ENCODE measurements around the gene NSMCE4A.
"Not testable (repeated sequence)": the region's sequence is repeated elsewhere in the genome, so short reads cannot be mapped to it uniquely, and the experiment has no call there.

The NSMCE4A gene

GRCh38 chr10:121988361-121989324 is 13.6 kb upstream of the NSMCE4A start, which contains the start of gene TACC2:
Gene TACC2, plus strand, starts transcription at chr10:121989163. Its CDS starts 32,819 bp downstream, at chr10:122021982.
- no peak for DNase-seq

GRCh38 chr10:121984463-121984862 is 9.4 kb upstream of the NSMCE4A start:
- no peak for DNase-seq

- DNase-seq, result no peak
These were observed 8.8 kb upstream of the NSMCE4A start for GRCh38 chr10:121983852-121984251.

- DNase-seq, result no peak
These were observed 6.3 kb upstream of the NSMCE4A start for GRCh38 chr10:121981346-121981745.

- DNase-seq, result no peak
These were observed 3.5 kb upstream of the NSMCE4A start for GRCh38 chr10:121978511-121978910.

- no peak for DNase-seq
These were observed 1.6 kb upstream of the NSMCE4A start for GRCh38 chr10:121976607-121977006.

- no peak for DNase-seq
These were observed 474 bp upstream of the NSMCE4A start for GRCh38 chr10:121975295-121976086.

GRCh38 chr10:121974019-121974534 is 940 bp downstream of the NSMCE4A start:
- DNase-seq, result no peak

GRCh38 chr10:121969086-121969485 is 5.9 kb downstream of the NSMCE4A start:
- not testable (repeated sequence) for DNase-seq

GRCh38 chr10:121965996-121966395 is 9.0 kb downstream of the NSMCE4A start:
- no peak for DNase-seq

GRCh38 chr10:121961456-121961855 is 13.6 kb downstream of the NSMCE4A start:
- no peak for DNase-seq

- DNase-seq, result no peak
These were observed 15.3 kb downstream of the NSMCE4A start for GRCh38 chr10:121959671-121960070.

GRCh38 chr10:121956111-121957061 is 18.6 kb downstream of the NSMCE4A start:
- DNase-seq, result no peak

- DNase-seq, result no peak
These were observed 22.8 kb downstream of the NSMCE4A start for GRCh38 chr10:121952226-121952625.

GRCh38 chr10:121949451-121949850 is 25.6 kb downstream of the NSMCE4A start:
- DNase-seq, result no peak

- no peak for DNase-seq
These were observed 26.0 kb downstream of the NSMCE4A start for GRCh38 chr10:121949049-121949448.

GRCh38 chr10:121947343-121948330 is 27.4 kb downstream of the NSMCE4A start:
- no peak for DNase-seq

- DNase-seq, result no peak
These were observed 32.1 kb downstream of the NSMCE4A start for GRCh38 chr10:121942749-121943416.

- DNase-seq, result no peak
These were observed 33.5 kb downstream of the NSMCE4A start for GRCh38 chr10:121941532-121941931.

- DNase-seq, result no peak
These were observed 38.7 kb downstream of the NSMCE4A start for GRCh38 chr10:121936295-121936694.
